Measurements from ENCODE around the gene ZBTB7A.

Gene ZBTB7A

GRCh38 chr19:4010808-4011110 lies 55.9 kb downstream of the ZBTB7A start:
- Histone ChIP-seq H3F3A (ENCODE audit: low read depth) (no peaks in the 10 kb centered on the region), H3K79me2 (ENCODE audit: insufficient read depth, low read length) (peaks cover 83% of the 10 kb centered on the region), H3K4me2 (ENCODE audit: low read depth, low read length, poor library complexity, severe bottlenecking) (peak overlapping the region; percentile 100), H3K36me3 (ENCODE audit: insufficient read depth, low read length) (peaks cover 20% of the 10 kb centered on the region; the same call in 1 of the 2 replicates), H3K9ac (ENCODE audit: low read depth, low read length, poor library complexity, severe bottlenecking) (peak overlapping the region; percentile 89), H3K27me3 (ENCODE audit: insufficient read depth, low read length, poor library complexity, severe bottlenecking) (no peaks in the 10 kb centered on the region), H3K9me2 (replicated peaks; ENCODE audit: low read depth, low read length) (no peaks in the 10 kb centered on the region), H3K4me1 (ENCODE audit: insufficient read depth, low read length, poor library complexity, severe bottlenecking) (peaks cover 29% of the 10 kb centered on the region), H2AFZ (ENCODE audit: low read length) (no peak overlapping the region), H4K20me1 (ENCODE audit: insufficient read depth, low read length, poor library complexity, severe bottlenecking) (peaks cover 47% of the 10 kb centered on the region), H3K4me3 (ENCODE audit: low read length, poor library complexity, severe bottlenecking) (peak overlapping the region; percentile 40), H3K9me3 (ENCODE audit: insufficient read depth, low read depth, low read length) (no peaks in the 10 kb centered on the region)
- TF ChIP-seq EZH2phosphoT487 (IDR thresholded peaks at IDR 0.05; ENCODE audit: borderline replicate concordance) (no peak), CTCF (conservative IDR thresholded peaks at IDR 0.05; ENCODE audit: low read length) (no peak)

- Histone ChIP-seq H3K9ac (ENCODE audit: low read depth, low read length, poor library complexity, severe bottlenecking) (peak overlapping the region; percentile 89), H3K79me2 (ENCODE audit: insufficient read depth, low read length) (peaks cover 79% of the 10 kb centered on the region), H3K4me3 (ENCODE audit: low read length, poor library complexity, severe bottlenecking) (peak overlapping the region; percentile 95)
Observed at GRCh38 chr19:4009990-4010807, 56.5 kb downstream of the ZBTB7A start.

GRCh38 chr19:4007836-4008539 lies 58.7 kb downstream of the ZBTB7A start:
- H3K4me2 ChIP-seq (ENCODE audit: low read depth, low read length, poor library complexity, severe bottlenecking) = peak overlapping the region; percentile 100
- H3K9ac ChIP-seq (ENCODE audit: low read depth, low read length, poor library complexity, severe bottlenecking) = peak overlapping the region; percentile 89
- peak overlapping the region; percentile 95 for H3K4me3 ChIP-seq (ENCODE audit: low read length, poor library complexity, severe bottlenecking)
- H2AFZ ChIP-seq (ENCODE audit: low read length) = peak overlapping the region; percentile 21; the same call in 1 of the 2 replicates
- H3K79me2 ChIP-seq (ENCODE audit: insufficient read depth, low read length) = peaks cover 61% of the 10 kb centered on the region
- H4K20me1 ChIP-seq (ENCODE audit: insufficient read depth, low read length, poor library complexity, severe bottlenecking) = peaks cover 35% of the 10 kb centered on the region
- H3K4me1 ChIP-seq (ENCODE audit: insufficient read depth, low read length, poor library complexity, severe bottlenecking) = peaks cover 29% of the 10 kb centered on the region
- no peaks in the 10 kb centered on the region for H3K9me3 ChIP-seq (ENCODE audit: insufficient read depth, low read depth, low read length)
- peaks cover 3% of the 10 kb centered on the region; the same call in 1 of the 2 replicates for H3K36me3 ChIP-seq (ENCODE audit: insufficient read depth, low read length)
- no peaks in the 10 kb centered on the region for H3K9me2 ChIP-seq (replicated peaks; ENCODE audit: low read depth, low read length)
- no peak for TF ChIP-seq CTCF (conservative IDR thresholded peaks at IDR 0.05; ENCODE audit: low read length)
- H3F3A ChIP-seq (ENCODE audit: low read depth) = no peaks in the 10 kb centered on the region
- no peaks in the 10 kb centered on the region for H3K27me3 ChIP-seq (ENCODE audit: insufficient read depth, low read length, poor library complexity, severe bottlenecking)

More at GRCh38 chr19:4009990-4010807, 56.5 kb downstream of the ZBTB7A start:
- H2AFZ ChIP-seq (ENCODE audit: low read length) = no peak overlapping the region
- no peaks in the 10 kb centered on the region for H3F3A ChIP-seq (ENCODE audit: low read depth)
- peaks cover 29% of the 10 kb centered on the region for H3K4me1 ChIP-seq (ENCODE audit: insufficient read depth, low read length, poor library complexity, severe bottlenecking)
- H3K36me3 ChIP-seq (ENCODE audit: insufficient read depth, low read length) = peaks cover 19% of the 10 kb centered on the region; the same call in 1 of the 2 replicates
- H3K4me2 ChIP-seq (ENCODE audit: low read depth, low read length, poor library complexity, severe bottlenecking) = peak overlapping the region; percentile 100
- H3K9me2 ChIP-seq (replicated peaks; ENCODE audit: low read depth, low read length) = no peaks in the 10 kb centered on the region
- H3K9me3 ChIP-seq (ENCODE audit: insufficient read depth, low read depth, low read length) = no peaks in the 10 kb centered on the region
- no peaks in the 10 kb centered on the region for H3K27me3 ChIP-seq (ENCODE audit: insufficient read depth, low read length, poor library complexity, severe bottlenecking)
- TF ChIP-seq CTCF (conservative IDR thresholded peaks at IDR 0.05; ENCODE audit: low read length) (no peak), EZH2phosphoT487 (IDR thresholded peaks at IDR 0.05; ENCODE audit: borderline replicate concordance) (no peak)
- H4K20me1 ChIP-seq (ENCODE audit: insufficient read depth, low read length, poor library complexity, severe bottlenecking) = peaks cover 46% of the 10 kb centered on the region

Data from Loucy (cell line).